CD4-positive, alpha-beta T cell treated with Interleukin-10 for 1 hour (primary cell): ENCODE results near the gene CSNK2B.

ENCODE experiments used
- DNase-seq: peaks from one replicate; pipeline ENCODE4 v3.0.0-alpha.2; 2020

CSNK2B gene

GRCh38 chr6:31662124-31662723 lies 3.7 kb upstream of the CSNK2B start:
- DNase-seq: no peak

GRCh38 chr6:31663126-31663960 lies 2.5 kb upstream of the CSNK2B start:
- DNase-seq: no peak

- no peak for DNase-seq
These were observed 1.7 kb upstream of the CSNK2B start for GRCh38 chr6:31663961-31664789.

GRCh38 chr6:31664790-31665500 lies 935 bp upstream of the CSNK2B start, which contains the start of gene GPANK1:
Gene GPANK1 (minus strand): TSS chr6:31664997. CDS start chr6:31664478, 519 bp downstream.
- peak; percentile 94 for DNase-seq

GRCh38 chr6:31666337-31666965 lies 571 bp downstream of the CSNK2B start:
- no peak for DNase-seq

- no peak for DNase-seq
These were observed 3.8 kb downstream of the CSNK2B start, which contains the start of gene LY6G5B for GRCh38 chr6:31669676-31670075. Gene LY6G5B (plus strand): TSS chr6:31669976. CDS start chr6:31670951, 975 bp downstream.

- DNase-seq: no peak
These were observed 10.5 kb downstream of the CSNK2B start for GRCh38 chr6:31676322-31676903.

GRCh38 chr6:31676904-31677303 lies 11.0 kb downstream of the CSNK2B start:
- no peak for DNase-seq

GRCh38 chr6:31677955-31678354 lies 12.1 kb downstream of the CSNK2B start:
- no peak for DNase-seq

GRCh38 chr6:31680226-31681134 lies 14.6 kb downstream of the CSNK2B start, which contains the start of gene LY6G5C:
Gene LY6G5C (minus strand): TSS chr6:31681067. CDS start chr6:31680373, 694 bp downstream.
- DNase-seq: peak; percentile 81

GRCh38 chr6:31681135-31681671 lies 15.3 kb downstream of the CSNK2B start:
- DNase-seq: peak; percentile 45

GRCh38 chr6:31683591-31683990 lies 17.7 kb downstream of the CSNK2B start:
- no peak for DNase-seq

- DNase-seq: no peak
These were observed 20.6 kb downstream of the CSNK2B start for GRCh38 chr6:31686483-31686882.

- no peak for DNase-seq
These were observed 21.4 kb downstream of the CSNK2B start for GRCh38 chr6:31687321-31687720.

GRCh38 chr6:31687860-31688693 lies 22.2 kb downstream of the CSNK2B start:
- DNase-seq: no peak

- peak; percentile 19 for DNase-seq
These were observed 23.6 kb downstream of the CSNK2B start for GRCh38 chr6:31689249-31690110.

GRCh38 chr6:31690231-31691077 lies 24.6 kb downstream of the CSNK2B start:
- no peak for DNase-seq
